SH-SY5Y (cell line): ENCODE results near the gene TAC4.

Source experiments
- GATA2 ChIP-seq: IDR thresholded peaks from 2 replicates; pipeline ENCODE4 v1.6.1; 2011; ENCODE audit warnings: mild to moderate bottlenecking, low read depth, low read length
- GATA3 ChIP-seq: IDR thresholded peaks from 2 replicates; pipeline ENCODE4 v1.6.1; 2011; ENCODE audit warnings: low read depth, mild to moderate bottlenecking, low read length, moderate library complexity

GRCh38 chr17:49896222-49896621 is 48.4 kb upstream of the TAC4 start:
- TF ChIP-seq GATA2 (no peak), GATA3 (no peak)
